Measurements from ENCODE around the gene HM13.

DNA sequence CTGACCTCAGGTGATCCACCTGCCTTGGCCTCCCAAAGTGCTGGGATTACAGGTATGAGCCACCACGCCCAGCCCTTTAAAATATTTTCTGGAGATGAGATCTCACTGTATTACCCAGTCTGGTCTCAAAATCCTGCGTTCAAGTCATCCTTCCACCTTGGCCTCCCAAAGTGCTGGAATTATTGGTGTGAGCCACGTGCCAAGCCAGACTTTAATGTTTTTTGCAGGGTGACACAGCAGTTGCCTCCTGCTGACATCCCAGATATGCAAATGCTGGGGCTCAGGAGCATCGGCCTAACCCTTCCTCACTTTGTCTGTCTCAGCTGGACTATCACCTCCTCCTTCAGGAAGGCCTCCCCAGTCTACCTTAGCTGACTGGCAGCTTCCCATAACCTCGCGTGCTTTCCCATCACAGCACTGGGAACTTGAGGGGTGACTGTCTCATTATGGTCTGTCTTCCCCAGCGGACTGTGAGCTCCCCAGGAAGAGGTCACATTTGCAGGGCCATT, 76.5 kb downstream of the HM13 start:
- TF ChIP-seq, protein P1, sequence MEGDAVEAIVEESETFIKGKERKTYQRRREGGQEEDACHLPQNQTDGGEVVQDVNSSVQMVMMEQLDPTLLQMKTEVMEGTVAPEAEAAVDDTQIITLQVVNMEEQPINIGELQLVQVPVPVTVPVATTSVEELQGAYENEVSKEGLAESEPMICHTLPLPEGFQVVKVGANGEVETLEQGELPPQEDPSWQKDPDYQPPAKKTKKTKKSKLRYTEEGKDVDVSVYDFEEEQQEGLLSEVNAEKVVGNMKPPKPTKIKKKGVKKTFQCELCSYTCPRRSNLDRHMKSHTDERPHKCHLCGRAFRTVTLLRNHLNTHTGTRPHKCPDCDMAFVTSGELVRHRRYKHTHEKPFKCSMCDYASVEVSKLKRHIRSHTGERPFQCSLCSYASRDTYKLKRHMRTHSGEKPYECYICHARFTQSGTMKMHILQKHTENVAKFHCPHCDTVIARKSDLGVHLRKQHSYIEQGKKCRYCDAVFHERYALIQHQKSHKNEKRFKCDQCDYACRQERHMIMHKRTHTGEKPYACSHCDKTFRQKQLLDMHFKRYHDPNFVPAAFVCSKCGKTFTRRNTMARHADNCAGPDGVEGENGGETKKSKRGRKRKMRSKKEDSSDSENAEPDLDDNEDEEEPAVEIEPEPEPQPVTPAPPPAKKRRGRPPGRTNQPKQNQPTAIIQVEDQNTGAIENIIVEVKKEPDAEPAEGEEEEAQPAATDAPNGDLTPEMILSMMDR (IDR thresholded peaks at IDR 0.05; ENCODE audit: low read depth, low read length): no peak
- TF ChIP-seq, protein P2, sequence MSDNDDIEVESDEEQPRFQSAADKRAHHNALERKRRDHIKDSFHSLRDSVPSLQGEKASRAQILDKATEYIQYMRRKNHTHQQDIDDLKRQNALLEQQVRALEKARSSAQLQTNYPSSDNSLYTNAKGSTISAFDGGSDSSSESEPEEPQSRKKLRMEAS (IDR thresholded peaks at IDR 0.05; ENCODE audit: low read depth, low read length): no peak

Data from NB4 (cell line).